HCEC 1CT (cell line): ENCODE measurements around the gene GPR6.

Experiments
- DNase-seq: peaks from one replicate; pipeline ENCODE4 v3.0.0-alpha.2; 2017

GPR6 gene

DNA sequence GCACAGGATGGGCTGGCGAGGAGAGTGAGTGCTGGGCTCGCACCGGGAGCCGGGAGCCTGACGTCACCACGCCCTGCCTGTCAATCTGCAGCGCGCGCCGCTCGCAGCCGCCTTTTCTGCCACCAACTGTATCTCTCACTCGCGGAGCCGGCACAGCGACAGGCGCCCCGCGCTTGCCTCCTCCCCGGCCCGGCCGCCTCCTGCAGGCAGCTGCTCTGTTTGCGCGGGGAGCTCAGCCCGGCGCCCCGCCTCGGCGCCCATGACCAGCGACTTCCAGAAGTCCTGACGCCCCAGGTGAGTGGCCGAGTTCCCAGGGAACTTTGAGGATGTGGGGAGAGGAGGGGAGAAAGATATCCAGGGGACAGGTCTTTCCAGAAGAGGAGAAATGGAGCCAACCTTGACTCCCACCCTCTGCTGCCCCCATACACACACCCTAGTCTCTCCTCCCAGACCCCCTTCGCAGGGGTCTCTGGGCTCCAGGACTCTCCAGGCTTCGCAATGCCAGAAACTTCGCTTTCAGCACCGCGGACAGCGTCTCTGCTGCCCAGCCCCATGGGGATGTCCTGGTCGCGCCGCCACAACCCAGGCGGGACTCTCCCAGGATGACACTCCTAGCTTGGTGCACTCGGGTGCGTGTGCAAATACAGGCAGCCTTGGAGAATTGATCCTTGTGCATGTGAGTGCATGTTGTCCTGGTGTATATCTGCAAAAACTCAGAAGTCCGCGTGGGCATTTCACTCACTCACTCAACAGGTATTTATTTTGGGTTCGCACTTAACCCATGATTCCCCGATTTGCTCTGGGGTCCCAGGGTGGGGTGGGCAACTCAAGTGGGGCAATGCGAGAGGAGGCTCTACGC is at the start of gene GPR6:
Gene GPR6 (plus strand): TSS at position 138 of the 859 bp plus-strand sequence. CDS start 802 bp downstream, outside the sequence.
- no peak for DNase-seq

GRCh38 chr6:109934293-109934692 is 43.8 kb upstream of the GPR6 start:
- DNase-seq, result no peak

- DNase-seq, result peak; percentile 55
Observed at GRCh38 chr6:109939654-109940053, 38.5 kb upstream of the GPR6 start.

GRCh38 chr6:109944448-109944847 is 33.7 kb upstream of the GPR6 start:
- no peak for DNase-seq

- no peak for DNase-seq
Observed at GRCh38 chr6:109945091-109945490, 33.0 kb upstream of the GPR6 start.

DNA sequence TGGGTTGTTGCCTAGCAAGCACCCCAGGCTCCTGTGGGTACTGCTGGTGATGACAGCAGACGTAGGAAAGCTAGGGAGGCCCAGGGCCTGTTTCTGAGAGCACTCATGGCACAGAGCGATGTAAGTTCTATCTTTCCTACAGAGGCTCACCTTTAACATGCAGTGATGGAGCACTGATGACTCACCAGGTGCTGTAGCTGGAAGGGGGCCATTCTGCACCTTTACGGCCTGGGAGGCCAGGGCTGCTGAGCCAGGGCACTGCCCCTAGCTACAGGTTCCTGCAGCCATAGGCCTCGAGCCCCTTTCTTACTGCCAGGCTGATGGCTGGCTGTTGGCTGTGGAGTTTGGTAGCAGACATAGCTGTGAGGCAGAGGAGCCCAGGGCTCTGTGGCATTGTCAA is 31.1 kb upstream of the GPR6 start:
- no peak for DNase-seq

DNA sequence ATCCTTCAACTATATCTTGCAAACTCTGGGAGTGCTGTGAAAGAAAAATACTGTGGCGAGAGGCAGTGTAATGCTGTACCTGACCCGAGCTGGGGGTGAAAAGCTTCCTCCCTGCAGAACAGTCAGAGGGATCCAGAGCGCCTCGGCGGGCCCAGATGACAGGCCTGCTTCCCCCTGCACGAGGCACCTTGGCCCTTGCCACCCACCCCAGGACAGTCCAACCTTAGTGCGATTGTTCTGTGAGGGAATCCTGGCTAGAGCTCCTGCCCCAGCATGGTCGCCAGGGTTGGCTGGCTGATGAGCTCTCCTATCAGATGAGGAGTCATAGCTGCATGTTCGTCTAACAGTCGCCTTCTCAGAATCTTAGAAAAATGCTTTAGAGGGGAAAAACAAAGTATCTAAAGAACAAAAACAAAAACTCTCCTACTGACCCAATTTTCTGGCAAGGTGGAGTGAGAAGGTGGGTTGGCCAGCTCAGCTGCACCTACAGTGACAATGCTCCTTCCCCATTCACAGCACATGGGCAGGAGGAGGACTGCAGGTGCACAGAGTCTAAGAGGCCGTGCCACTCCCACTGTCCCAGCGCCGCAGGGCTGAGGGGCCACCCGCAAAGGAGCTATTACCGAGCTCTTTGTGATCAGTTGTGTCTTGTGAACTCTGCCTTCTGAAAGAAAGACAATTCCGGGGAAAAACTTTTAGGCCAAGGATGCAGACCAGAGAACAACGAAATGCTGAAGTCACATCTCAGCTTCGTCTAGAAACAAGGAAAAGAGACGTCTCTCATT is 28.6 kb upstream of the GPR6 start:
- no peak for DNase-seq

DNA sequence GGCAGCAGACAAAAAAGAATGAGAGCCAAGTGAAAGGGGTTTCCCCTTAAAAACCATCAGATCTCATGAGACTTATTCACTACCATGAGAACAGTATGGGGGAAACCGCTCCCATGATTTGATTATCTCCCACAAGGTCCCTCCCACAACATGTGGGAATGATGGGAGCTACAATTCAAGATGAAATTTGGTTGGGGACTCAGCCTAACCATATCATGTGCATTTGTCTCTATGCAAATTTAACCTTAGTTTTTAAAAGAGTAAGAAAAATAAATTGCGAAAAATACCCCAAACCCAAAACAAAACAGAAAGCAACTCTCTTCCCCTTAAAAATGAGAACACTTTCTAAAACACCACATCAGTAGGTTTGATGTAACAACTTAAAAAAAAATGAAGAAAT is 22.6 kb upstream of the GPR6 start:
- DNase-seq, result no peak

DNA sequence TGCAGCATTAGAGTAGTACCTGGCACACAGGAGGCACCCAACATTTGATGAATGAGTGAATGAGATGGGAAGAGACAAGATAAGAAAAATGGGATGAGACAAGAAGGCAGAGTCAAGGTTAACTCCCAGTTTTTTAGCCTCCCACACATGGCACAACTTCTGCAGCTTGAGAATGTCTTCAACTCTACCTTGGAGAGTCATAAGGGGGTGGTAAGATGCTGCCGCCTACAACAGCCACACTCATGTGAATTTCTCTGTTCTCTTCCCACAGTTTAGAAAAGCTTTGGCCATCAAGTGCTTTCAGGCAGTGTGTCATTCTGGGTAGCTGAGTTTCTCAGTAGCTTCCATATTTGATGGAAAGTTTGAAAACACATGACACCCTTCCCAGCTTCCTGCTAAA is 19.5 kb upstream of the GPR6 start:
- DNase-seq, result no peak

DNA sequence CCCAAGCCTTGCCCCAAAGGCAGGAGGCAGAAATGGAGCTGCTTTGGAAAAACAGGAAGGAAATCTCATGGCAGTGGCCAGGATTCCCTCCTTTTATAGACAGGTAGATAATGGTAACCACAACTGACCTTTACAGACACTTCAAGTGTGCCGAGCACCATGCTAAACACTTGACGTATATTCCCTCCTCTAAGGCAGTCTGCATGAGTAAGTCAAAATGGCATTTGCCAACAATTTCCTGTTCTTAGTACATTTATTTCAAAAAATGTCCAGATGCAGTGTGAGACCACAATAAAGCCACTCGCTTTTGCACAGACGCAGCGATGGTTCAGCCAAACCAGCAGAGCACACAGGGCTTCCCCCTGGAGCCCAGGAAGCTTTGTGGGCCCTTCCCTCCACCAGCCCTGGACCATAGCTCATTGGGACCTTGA is 16.5 kb upstream of the GPR6 start:
- DNase-seq, result peak; percentile 11

GRCh38 chr6:109962271-109962670 is 15.8 kb upstream of the GPR6 start:
- DNase-seq, result no peak

DNA sequence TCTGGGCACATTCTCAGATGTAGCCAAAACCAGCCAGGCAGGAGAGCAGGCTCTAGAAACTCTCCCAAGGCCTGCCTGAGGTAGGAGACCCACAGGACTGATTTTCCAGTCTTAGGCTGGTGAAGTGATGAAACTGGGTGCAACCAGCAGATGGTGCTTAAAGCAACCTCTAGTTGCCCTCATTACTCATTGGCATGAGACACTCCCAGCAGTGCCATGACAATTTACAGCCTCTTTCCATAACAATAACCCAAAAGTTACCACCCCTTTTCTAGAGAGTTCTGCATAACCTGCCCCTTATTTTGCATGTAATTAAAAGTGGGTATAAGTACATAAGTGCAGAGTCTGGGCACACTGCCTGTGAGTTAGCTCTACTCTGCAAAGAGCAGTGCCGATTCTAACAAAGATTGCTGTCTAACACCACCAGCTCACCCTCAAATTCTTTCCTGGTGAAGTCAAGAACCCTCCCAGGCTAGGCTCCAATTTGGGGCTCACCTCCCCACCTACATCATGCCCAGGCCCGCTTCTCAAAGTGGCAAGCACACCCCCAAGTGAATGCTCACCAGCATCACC is 14.4 kb upstream of the GPR6 start:
- DNase-seq, result no peak

GRCh38 chr6:109964949-109965348 is 13.2 kb upstream of the GPR6 start:
- DNase-seq, result no peak

- DNase-seq, result no peak
Observed at GRCh38 chr6:109966299-109966698, 11.8 kb upstream of the GPR6 start.

DNA sequence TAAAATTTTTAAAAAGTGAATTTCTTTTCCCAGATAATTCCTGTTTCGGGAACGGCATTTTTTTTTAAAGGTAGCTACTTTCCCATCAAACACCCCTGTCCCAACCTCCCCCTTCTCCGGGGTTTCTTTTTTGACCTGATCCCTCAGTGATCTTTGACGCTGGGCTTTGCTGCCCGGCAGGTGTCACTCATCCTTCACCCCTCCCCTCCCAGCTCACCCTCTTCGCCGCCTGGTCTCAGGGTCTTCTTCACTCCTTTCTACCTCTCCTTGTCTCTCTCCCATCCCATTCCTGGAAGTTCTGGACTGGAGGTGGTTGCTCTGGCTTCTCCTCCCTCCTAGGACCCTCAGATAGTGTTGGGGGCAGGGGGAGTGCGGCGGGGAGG is 329 bp upstream of the GPR6 start:
- DNase-seq, result no peak

DNA sequence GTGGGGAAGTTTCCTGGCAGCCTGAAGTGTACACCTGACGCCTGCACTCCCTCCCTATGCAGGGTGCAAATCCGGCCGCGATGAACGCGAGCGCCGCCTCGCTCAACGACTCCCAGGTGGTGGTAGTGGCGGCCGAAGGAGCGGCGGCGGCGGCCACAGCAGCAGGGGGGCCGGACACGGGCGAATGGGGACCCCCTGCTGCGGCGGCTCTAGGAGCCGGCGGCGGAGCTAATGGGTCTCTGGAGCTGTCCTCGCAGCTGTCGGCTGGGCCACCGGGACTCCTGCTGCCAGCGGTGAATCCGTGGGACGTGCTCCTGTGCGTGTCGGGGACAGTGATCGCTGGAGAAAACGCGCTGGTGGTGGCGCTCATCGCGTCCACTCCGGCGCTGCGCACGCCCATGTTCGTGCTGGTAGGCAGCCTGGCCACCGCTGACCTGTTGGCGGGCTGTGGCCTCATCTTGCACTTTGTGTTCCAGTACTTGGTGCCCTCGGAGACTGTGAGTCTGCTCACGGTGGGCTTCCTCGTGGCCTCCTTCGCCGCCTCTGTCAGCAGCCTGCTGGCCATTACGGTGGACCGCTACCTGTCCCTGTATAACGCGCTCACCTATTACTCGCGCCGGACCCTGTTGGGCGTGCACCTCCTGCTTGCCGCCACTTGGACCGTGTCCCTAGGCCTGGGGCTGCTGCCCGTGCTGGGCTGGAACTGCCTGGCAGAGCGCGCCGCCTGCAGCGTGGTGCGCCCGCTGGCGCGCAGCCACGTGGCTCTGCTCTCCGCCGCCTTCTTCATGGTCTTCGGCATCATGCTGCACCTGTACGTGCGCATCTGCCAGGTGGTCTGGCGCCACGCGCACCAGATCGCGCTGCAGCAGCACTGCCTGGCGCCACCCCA is 1.2 kb downstream of the GPR6 start:
- no peak for DNase-seq

DNA sequence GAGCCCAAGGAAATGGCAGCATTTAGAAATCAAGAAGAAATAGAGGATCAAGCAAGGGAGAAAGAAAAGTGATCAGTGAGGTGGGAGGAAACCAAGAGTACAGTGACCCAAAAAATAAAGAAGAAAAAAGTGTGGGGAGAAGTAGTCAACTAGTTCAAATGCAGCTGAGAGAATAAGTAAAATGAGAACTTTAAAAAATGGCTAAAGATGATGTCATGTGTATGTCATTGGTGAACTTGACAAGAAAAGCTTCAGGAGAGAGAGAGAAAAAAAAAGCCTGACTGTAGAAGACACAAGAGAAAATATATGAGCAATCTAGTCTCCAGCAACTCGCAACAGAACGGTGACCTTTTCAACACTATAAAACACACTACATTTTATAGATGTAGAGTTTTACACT is 6.3 kb downstream of the GPR6 start:
- DNase-seq, result no peak

- DNase-seq, result no peak
Observed at GRCh38 chr6:109987196-109987595, 9.1 kb downstream of the GPR6 start.

DNA sequence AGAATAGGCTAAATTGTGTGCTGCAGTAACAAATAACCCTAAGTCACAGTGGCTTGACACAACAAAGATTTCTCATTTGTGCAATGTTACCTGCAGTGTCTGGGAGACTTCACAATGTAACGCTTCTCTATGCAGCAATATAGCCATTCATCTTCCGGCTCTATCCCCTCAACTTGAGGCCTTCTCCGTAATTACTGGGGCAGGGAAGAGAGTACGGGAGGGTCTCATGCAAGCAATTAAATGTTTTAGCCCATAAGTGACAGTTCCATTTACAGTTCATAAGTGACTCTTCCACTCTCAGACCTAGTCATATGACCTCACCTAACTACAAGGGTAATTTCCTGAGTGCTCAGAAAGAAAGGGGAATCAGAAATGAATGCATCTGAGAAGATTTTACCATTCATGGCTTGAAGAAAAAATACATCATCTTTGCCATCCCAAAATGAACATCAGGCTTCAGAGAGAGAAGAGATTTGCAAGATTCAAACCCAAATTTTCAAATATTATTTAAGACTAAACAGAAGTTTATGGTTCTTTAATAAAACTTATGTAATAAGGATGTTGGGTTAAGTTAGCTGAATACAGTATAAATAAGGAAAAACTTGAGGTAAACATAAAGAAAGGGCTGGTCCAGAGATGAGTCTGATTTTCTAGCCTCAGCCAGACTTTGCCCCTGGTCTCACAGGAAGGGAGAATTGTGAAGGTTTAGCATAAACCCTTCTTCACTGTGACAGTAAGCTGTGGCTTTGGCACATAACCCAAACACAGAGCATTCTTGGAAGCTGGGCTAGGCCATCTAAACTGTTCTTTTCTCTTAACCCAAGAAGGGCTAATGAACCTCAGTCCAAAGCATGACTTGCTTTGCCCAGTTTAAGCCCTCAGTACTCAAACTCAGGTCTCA is 13.3 kb downstream of the GPR6 start:
- DNase-seq, result no peak

DNA sequence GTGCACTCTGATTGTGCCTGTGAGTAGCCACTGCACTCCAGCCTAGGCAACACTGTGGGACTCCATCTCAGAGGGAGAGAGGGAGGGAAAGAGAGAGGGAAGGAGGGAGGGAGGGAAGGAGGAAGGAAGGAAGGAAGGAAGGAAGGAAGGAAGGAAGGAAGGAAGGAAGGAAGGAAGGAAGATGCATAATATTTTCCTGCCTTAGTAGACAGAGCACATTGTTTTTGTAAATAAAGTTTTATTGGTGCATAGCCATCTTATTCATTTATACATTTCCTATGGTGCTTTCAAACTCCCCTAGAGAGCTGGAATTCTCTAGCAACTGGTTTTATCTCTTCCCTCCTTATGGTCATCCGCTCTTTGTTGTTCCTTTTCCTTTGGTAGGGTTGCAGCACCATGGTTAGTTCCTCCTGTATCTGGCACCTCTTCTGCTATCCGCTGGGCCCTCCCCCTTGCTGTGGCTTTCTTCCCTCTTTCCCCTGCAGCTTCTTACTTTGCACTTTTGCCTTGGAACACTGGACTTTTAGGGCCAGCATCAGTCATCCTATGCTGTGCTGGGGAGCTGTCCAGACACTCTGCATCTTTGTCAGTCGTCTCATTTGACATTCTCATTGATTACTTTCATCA is 20.2 kb downstream of the GPR6 start:
- no peak for DNase-seq

- no peak for DNase-seq
Observed at GRCh38 chr6:109999740-110000139, 21.6 kb downstream of the GPR6 start.
